IMR-90 (cell line): ENCODE measurements around the gene ITSN1. TPM values are rescaled to one million over a fixed set of nuclear protein-coding genes. Genes with fewer than 3 reads are reported as not detected.

ENCODE experiments used
- ATAC-seq: fragments of 200-7000 bp; cut with Tn5 transposase; 2 replicates; pipeline ENCODE4 v1.9.1; 2020; ENCODE audit warnings: low read depth, mild to moderate bottlenecking, moderate library complexity
- Bru-seq: library from RNA; stranded (reverse); fragments of 400-500 nt; gene quantifications from one replicate; lab custom pipeline; 2021; lab: Mats Ljungman, UMichigan
- BruChase-seq, 2 experiments: library from RNA; stranded (reverse); fragments of 400-500 nt; gene quantifications; one replicate each; lab custom pipeline; 2021; lab: Mats Ljungman, UMichigan
- BruUV-seq: library from RNA; stranded (reverse); fragments of 400-500 nt; replicated peaks from 2 replicates; lab custom pipeline; 2021; lab: Mats Ljungman, UMichigan
- CTCF ChIA-PET: fragments of 300-600 bp; formaldehyde crosslinking; extraction: SDS; loops from one replicate; lab custom pipeline; 2021; ENCODE audit warnings: antibody characterized with exemption; lab: Yijun Ruan, JAX
- POLR2A ChIA-PET: fragments of 300-600 bp; sonication (Branson Sonifier 250); formaldehyde crosslinking; loops from one replicate; lab custom pipeline; 2022; ENCODE audit warnings: antibody characterized with exemption; ENCODE audit not compliant: unreplicated experiment; lab: Charles Lee
- DNase-seq: peaks from one replicate; pipeline ENCODE4 v3.0.0; 2013
- H2AFZ ChIP-seq: replicated peaks from 2 replicates; pipeline ENCODE3; 2013; ENCODE audit warnings: low read length, mild to moderate bottlenecking; ENCODE audit not compliant: poor library complexity
- H2AK5ac ChIP-seq: 2 replicates; pipeline ENCODE4 v1.6.1; 2013; ENCODE audit warnings: low read depth, low read length, inconsistent platforms
- H2AK9ac ChIP-seq: replicated peaks from 2 replicates; pipeline ENCODE3; 2013; ENCODE audit warnings: mild to moderate bottlenecking, low read depth, low read length, moderate library complexity; ENCODE audit not compliant: poor library complexity
- H2BK120ac ChIP-seq: 2 replicates; pipeline ENCODE4 v1.6.1; 2013; ENCODE audit warnings: low read depth, low read length, inconsistent platforms
- H2BK15ac ChIP-seq: 3 replicates; pipeline ENCODE4 v1.6.1; 2013; ENCODE audit warnings: low read depth, low read length, inconsistent platforms
- H2BK20ac ChIP-seq: 2 replicates; pipeline ENCODE4 v1.6.1; 2013; ENCODE audit warnings: low read depth, mild to moderate bottlenecking, inconsistent platforms, low read length, moderate library complexity
- H2BK5ac ChIP-seq: 2 replicates; pipeline ENCODE4 v1.6.1; 2013; ENCODE audit warnings: mild to moderate bottlenecking, low read depth, low read length, inconsistent platforms; ENCODE audit not compliant: poor library complexity, severe bottlenecking
- H3K14ac ChIP-seq: replicated peaks from 2 replicates; pipeline ENCODE4 v1.6.1; 2013; ENCODE audit warnings: low read depth, low read length, inconsistent platforms
- H3K18ac ChIP-seq: 2 replicates; pipeline ENCODE4 v1.6.1; 2013; ENCODE audit warnings: low read depth, low read length, control low read depth
- H3K23ac ChIP-seq: 2 replicates; pipeline ENCODE4 v1.6.1; 2013; ENCODE audit warnings: low read depth, low read length, inconsistent platforms
- H3K27ac ChIP-seq: 2 replicates; pipeline ENCODE4 v1.5.1; 2013; ENCODE audit warnings: mild to moderate bottlenecking, control low read depth, low read length; ENCODE audit not compliant: insufficient read depth
- H3K27me3 ChIP-seq: 2 replicates; pipeline ENCODE4 v1.6.1; 2013; ENCODE audit warnings: low read length; ENCODE audit not compliant: control insufficient read depth, insufficient read depth
- H3K36me3 ChIP-seq: 2 replicates; pipeline ENCODE4 v1.6.1; 2013; ENCODE audit warnings: low read length, mixed read lengths; ENCODE audit not compliant: control insufficient read depth, insufficient read depth
- H3K4ac ChIP-seq: 2 replicates; pipeline ENCODE4 v1.6.1; 2013; ENCODE audit warnings: low read depth, low read length, inconsistent platforms
- H3K4me1 ChIP-seq: 2 replicates; pipeline ENCODE4 v1.6.1; 2013; ENCODE audit warnings: low read length, mixed read lengths; ENCODE audit not compliant: control insufficient read depth, insufficient read depth
- H3K4me2 ChIP-seq: 2 replicates; pipeline ENCODE4 v1.6.1; 2013; ENCODE audit warnings: low read depth, mild to moderate bottlenecking, control low read depth, low read length, moderate library complexity
- H3K4me3 ChIP-seq: 2 replicates; pipeline ENCODE4 v1.5.1; 2013; ENCODE audit warnings: low read depth, mild to moderate bottlenecking, control low read depth, low read length, moderate library complexity; ENCODE audit not compliant: insufficient read depth
- H3K56ac ChIP-seq: 2 replicates; pipeline ENCODE4 v1.6.1; 2013; ENCODE audit warnings: low read length, inconsistent platforms; ENCODE audit not compliant: insufficient read depth; ENCODE audit errors: extremely low read depth
- H3K79me1 ChIP-seq, 2 experiments: 2 replicates each; pipeline ENCODE4 v1.6.1; 2013; ENCODE audit warnings: low read length in 2 of 2, inconsistent platforms in 1 of 2, low read depth in 1 of 2
- H3K9ac ChIP-seq: 2 replicates; pipeline ENCODE4 v1.6.1; 2013; ENCODE audit warnings: low read depth, low read length, control low read depth
- H3K9me1 ChIP-seq: 2 replicates; pipeline ENCODE4 v1.6.1; 2013; ENCODE audit warnings: low read length, inconsistent platforms; ENCODE audit not compliant: insufficient read depth
- H3K9me3 ChIP-seq: 2 replicates; pipeline ENCODE4 v1.6.1; 2013; ENCODE audit warnings: low read length; ENCODE audit not compliant: control insufficient read depth, insufficient read depth
- H4K20me1 ChIP-seq: 2 replicates; pipeline ENCODE4 v1.6.1; 2013; ENCODE audit warnings: low read length, inconsistent platforms; ENCODE audit not compliant: insufficient read depth
- H4K5ac ChIP-seq: 2 replicates; pipeline ENCODE4 v1.6.1; 2013; ENCODE audit warnings: mild to moderate bottlenecking, low read depth, low read length, control low read depth
- H4K8ac ChIP-seq, 2 experiments: 2 replicates each; pipeline ENCODE4 v1.6.1; 2013; ENCODE audit warnings: low read depth in 2 of 2, low read length in 2 of 2, control low read depth in 1 of 2, inconsistent platforms in 1 of 2
- H4K91ac ChIP-seq: 2 replicates; pipeline ENCODE4 v1.6.1; 2013; ENCODE audit warnings: low read depth, low read length, inconsistent platforms; ENCODE audit not compliant: insufficient read depth
- BHLHE40 ChIP-seq: fragments of 150-350 bp; IDR thresholded peaks from 2 replicates; pipeline ENCODE4 v1.6.1; 2016; ENCODE audit warnings: mild to moderate bottlenecking, low read depth, low read length
- CEBPB ChIP-seq: IDR thresholded peaks from 2 replicates; pipeline ENCODE4 v1.6.1; 2012; ENCODE audit warnings: low read depth, low read length, improper control_type of control experiment
- CHD1 ChIP-seq: IDR thresholded peaks from 2 replicates; pipeline ENCODE4 v1.6.1; 2012; ENCODE audit warnings: low read depth, low read length, improper control_type of control experiment
- FOS ChIP-seq: fragments of 150-350 bp; IDR thresholded peaks from 2 replicates; pipeline ENCODE4 v1.6.1; 2016; ENCODE audit warnings: low read depth, low read length
- MAFK ChIP-seq: IDR thresholded peaks from 2 replicates; pipeline ENCODE4 v1.6.1; 2012; ENCODE audit warnings: low read depth, low read length, improper control_type of control experiment
- MAZ ChIP-seq: IDR thresholded peaks from 2 replicates; pipeline ENCODE4 v1.6.1; 2012; ENCODE audit warnings: low read depth, mild to moderate bottlenecking, low read length, improper control_type of control experiment, moderate library complexity, borderline replicate concordance
- MXI1 ChIP-seq: IDR thresholded peaks from 2 replicates; pipeline ENCODE4 v1.6.1; 2012; ENCODE audit warnings: low read depth, mild to moderate bottlenecking, low read length, moderate library complexity, borderline replicate concordance
- NFE2L2 ChIP-seq: fragments of 150-350 bp; IDR thresholded peaks from 2 replicates; pipeline ENCODE4 v1.6.1; 2016; ENCODE audit warnings: low read depth, mild to moderate bottlenecking, low read length
- POLR2A ChIP-seq: IDR thresholded peaks from 2 replicates; pipeline ENCODE4 v1.6.1; 2012; ENCODE audit warnings: mild to moderate bottlenecking, low read depth, low read length
- RCOR1 ChIP-seq: IDR thresholded peaks from 2 replicates; pipeline ENCODE4 v1.6.1; 2012; ENCODE audit warnings: mild to moderate bottlenecking, low read length, improper control_type of control experiment; ENCODE audit not compliant: insufficient replicate concordance
- WGBS, 2 experiments: methylation state at CpG; one replicate each; pipeline versions ENCODE4 v1.1.5 to v1.1.7; 2013; ENCODE audit warnings: missing lambda C conversion rate in 2 of 2; ENCODE audit not compliant: insufficient read length in 1 of 2; ENCODE audit errors: extremely low coverage in 2 of 2; 5-methylcytosine and 5-hydroxymethylcytosine counted together
- dilution Hi-C: fragments of 300-500 bp; cut with HindIII; formaldehyde crosslinking; loops from one replicate; pipeline ENCODE4 v1.14.3; 2018; ENCODE audit warnings: low sequenced_read_pairs; ENCODE audit not compliant: unreplicated experiment
- in situ Hi-C: fragments of 300-500 bp; cut with MboI; formaldehyde crosslinking; loops from 3 replicates; pipeline ENCODE4 v1.14.3; 2019; ENCODE audit warnings: low sequenced_read_pairs, inconsistent platforms, mixed read lengths
- intact Hi-C: fragments of 100-400 bp; cut with micrococcal nuclease; formaldehyde crosslinking; loops from 2 replicates; pipeline ENCODE4 v1.10.0; 2022
- long read RNA-seq: library from polyadenylated mRNA; unstranded; transcript quantifications from one replicate; pipeline ENCODE4 v2.0.0, GENCODE V29; 2021; ENCODE audit not compliant: unreplicated experiment
- polyA plus RNA-seq, 3 experiments: library from polyadenylated mRNA; depleted of rRNA; stranded (reverse); fragments of >200 nt; gene quantifications; 2 replicates each; pipeline ENCODE4 v1.2.3, GENCODE V29; 2012; ENCODE audit warnings: low replicate concordance in 1 of 3
- total RNA-seq: library from RNA; depleted of rRNA; stranded (reverse); fragments of >200 nt; gene quantifications from 2 replicates; pipeline ENCODE4 v1.2.3, GENCODE V29; 2012; rRNA removed
- TF ChIP-seq, protein P1 (sequence below): fragments of 150-350 bp; IDR thresholded peaks from 2 replicates; pipeline ENCODE4 v1.6.1; 2017; ENCODE audit warnings: mild to moderate bottlenecking, antibody characterized with exemption, low read length, low read depth
- TF ChIP-seq, protein P2 (sequence below): conservative IDR thresholded peaks from 2 replicates; pipeline ENCODE4 v1.5.1; 2012; ENCODE audit warnings: mild to moderate bottlenecking, low read depth, low read length, improper control_type of control experiment

ITSN1 gene
- total RNA-seq (56.4 and 62.0 TPM in 2 replicates), polyA plus RNA-seq (2012; rRNA removed) (40.3 and 45.4 TPM in 2 replicates), Bru-seq, nascent RNA (percentile 84 among the genes with signal in this experiment), BruChase-seq, experiment 1, labeled RNA remaining after a 6-hour chase (percentile 83 among the genes with signal in this experiment), BruChase-seq, experiment 2, labeled RNA remaining after a 2-hour chase (percentile 77 among the genes with signal in this experiment)
- polyA plus RNA-seq (2012; cell fraction: cytosol; rRNA removed): 25.6 and 29.6 TPM in 2 replicates
- 68.1 and 155 TPM in 2 replicates for polyA plus RNA-seq (2012; cell fraction: nucleus; rRNA removed; ENCODE audit: low replicate concordance)
- long read RNA-seq, full-length matches to known transcripts: 4 of 77 reads
- long read RNA-seq, partial matches to known transcripts: 59 of 77 reads
- long read RNA-seq, other reads (novel, unspliced or antisense): 14 of 77 reads

DNA sequence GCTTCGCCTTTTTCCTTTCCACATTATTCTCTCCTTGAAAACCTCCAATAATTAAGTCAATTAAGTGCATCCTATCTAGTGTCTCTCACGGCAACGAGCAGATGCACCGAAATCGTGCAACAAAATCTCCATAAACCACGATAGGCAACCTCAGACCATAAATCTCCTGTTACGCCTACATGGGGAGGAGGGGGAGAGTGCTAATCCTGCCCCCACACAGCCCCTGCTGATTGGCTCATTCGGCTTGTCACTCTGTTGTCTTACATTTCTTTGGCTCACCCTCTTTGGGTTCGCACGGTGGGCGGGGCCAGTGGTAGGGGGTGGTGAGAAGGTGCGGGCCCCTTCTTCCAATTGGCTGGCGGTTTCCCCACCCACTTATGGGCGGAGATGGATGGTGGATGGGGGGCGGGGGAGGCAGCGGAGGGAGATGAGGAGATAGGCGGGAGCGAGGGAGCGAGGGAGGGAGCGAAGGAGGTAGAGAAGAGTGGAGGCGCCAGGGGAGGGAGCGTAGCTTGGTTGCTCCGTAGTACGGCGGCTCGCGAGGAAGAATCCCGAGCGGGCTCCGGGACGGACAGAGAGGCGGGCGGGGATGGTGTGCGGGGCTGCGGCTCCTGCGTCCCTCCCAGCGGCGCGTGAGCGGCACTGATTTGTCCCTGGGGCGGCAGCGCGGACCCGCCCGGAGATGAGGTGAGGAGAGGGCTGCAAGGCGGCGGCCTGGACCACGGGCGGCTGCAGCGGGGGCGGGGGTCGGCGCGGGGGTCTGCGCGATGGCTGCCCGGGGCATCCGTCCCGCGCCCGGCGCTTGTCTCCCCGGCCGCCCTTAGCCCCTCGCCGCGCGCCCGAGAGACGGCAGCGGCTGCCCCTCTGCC, at the start of gene ITSN1:
Gene ITSN1, plus strand, starts transcription at position 475 of the 869 bp plus-strand sequence. CDS start 76,328 bp downstream, outside the sequence.
- POLR2A ChIA-PET: interaction anchor here (0.5 kb wide), 1 partner anchor 160 kb away, joined by 3 read pairs; no protein-coding TSS in a partner anchor
- H3K18ac ChIP-seq: peak within 1 kb of the TSS; percentile 73
- peak within 1 kb of the TSS; percentile 95 for H2BK5ac ChIP-seq
- H3K79me1 ChIP-seq: peaks cover 15 to 64% of the 10 kb centered on the region in 2 experiments
- CTCF ChIA-PET: interaction anchor here (1.0 kb wide), 1 partner anchor 252 kb away, joined by 4 read pairs; no protein-coding TSS in a partner anchor
- peak within 1 kb of the TSS; percentile 95 for H4K91ac ChIP-seq
- H3K9me1 ChIP-seq: no peaks in the 10 kb centered on the region; the same call in 1 of the 2 replicates
- H3K23ac ChIP-seq: peak within 1 kb of the TSS; percentile 97
- H2BK15ac ChIP-seq: peak within 1 kb of the TSS; percentile 72; the same call in 1 of the 3 replicates
- H2BK20ac ChIP-seq: peak within 1 kb of the TSS; percentile 83
- peak within 1 kb of the TSS; percentile 60 to 99 for H4K8ac ChIP-seq
- H2AK5ac ChIP-seq: peak within 1 kb of the TSS; percentile 80
- peak within 1 kb of the TSS; percentile 81 for H4K5ac ChIP-seq
- dilution Hi-C loops: no loop called here
- H3K4me3 ChIP-seq: peak within 1 kb of the TSS; percentile 96
- H4K20me1 ChIP-seq: no peaks in the 10 kb centered on the region; the same call in 1 of the 2 replicates
- peaks cover 4% of the 10 kb centered on the region; the same call in 1 of the 2 replicates for H3K4me1 ChIP-seq
- peak within 1 kb of the TSS; percentile 98 for H3K56ac ChIP-seq
- no peaks in the 10 kb centered on the region for H3K27me3 ChIP-seq
- H3K9me3 ChIP-seq: no peaks in the 10 kb centered on the region
- DNase-seq (peak; percentile 99), ATAC-seq (peak; percentile 88)
- peak within 1 kb of the TSS; percentile 99 for H3K14ac ChIP-seq
- peak within 1 kb of the TSS; percentile 94 for H3K4me2 ChIP-seq
- no TSS peak for BruUV-seq
- intact Hi-C loops: loop anchor here (5.0 kb wide), 1 partner anchor 185 kb away; no protein-coding TSS in a partner anchor
- no peaks in the 10 kb centered on the region for H3K36me3 ChIP-seq
- peak within 1 kb of the TSS; percentile 96 for H3K27ac ChIP-seq
- peak within 1 kb of the TSS; percentile 94 for H2BK120ac ChIP-seq
- 2% methylated on average over 22 of the region's 71 CpGs; no CpG with 5 or more reads in 1 of the 2 experiments for WGBS, 2 experiments
- H3K9ac ChIP-seq: peak within 1 kb of the TSS; percentile 99
- peak within 1 kb of the TSS; percentile 93 for H2AK9ac ChIP-seq
- in situ Hi-C loops: loop anchor here (10.0 kb wide), 1 partner anchor 243 kb away; no protein-coding TSS in a partner anchor
- H3K4ac ChIP-seq: peak within 1 kb of the TSS; percentile 98
- H2AFZ ChIP-seq: peak within 1 kb of the TSS; percentile 96
- TF ChIP-seq MAZ (peak; percentile 89; the same call in 1 of the 2 replicates), BHLHE40 (peak; percentile 31; the same call in 1 of the 2 replicates), RCOR1 (no peak), MAFK (no peak), MXI1 (peak; percentile 42; the same call in 1 of the 2 replicates), CEBPB (no peak), NFE2L2 (no peak), FOS (no peak), POLR2A (peak; percentile 52; the same call in 1 of the 2 replicates), CHD1 (no peak)
- TF ChIP-seq, protein P1, sequence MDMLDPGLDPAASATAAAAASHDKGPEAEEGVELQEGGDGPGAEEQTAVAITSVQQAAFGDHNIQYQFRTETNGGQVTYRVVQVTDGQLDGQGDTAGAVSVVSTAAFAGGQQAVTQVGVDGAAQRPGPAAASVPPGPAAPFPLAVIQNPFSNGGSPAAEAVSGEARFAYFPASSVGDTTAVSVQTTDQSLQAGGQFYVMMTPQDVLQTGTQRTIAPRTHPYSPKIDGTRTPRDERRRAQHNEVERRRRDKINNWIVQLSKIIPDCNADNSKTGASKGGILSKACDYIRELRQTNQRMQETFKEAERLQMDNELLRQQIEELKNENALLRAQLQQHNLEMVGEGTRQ: no peak
- TF ChIP-seq, protein P2, sequence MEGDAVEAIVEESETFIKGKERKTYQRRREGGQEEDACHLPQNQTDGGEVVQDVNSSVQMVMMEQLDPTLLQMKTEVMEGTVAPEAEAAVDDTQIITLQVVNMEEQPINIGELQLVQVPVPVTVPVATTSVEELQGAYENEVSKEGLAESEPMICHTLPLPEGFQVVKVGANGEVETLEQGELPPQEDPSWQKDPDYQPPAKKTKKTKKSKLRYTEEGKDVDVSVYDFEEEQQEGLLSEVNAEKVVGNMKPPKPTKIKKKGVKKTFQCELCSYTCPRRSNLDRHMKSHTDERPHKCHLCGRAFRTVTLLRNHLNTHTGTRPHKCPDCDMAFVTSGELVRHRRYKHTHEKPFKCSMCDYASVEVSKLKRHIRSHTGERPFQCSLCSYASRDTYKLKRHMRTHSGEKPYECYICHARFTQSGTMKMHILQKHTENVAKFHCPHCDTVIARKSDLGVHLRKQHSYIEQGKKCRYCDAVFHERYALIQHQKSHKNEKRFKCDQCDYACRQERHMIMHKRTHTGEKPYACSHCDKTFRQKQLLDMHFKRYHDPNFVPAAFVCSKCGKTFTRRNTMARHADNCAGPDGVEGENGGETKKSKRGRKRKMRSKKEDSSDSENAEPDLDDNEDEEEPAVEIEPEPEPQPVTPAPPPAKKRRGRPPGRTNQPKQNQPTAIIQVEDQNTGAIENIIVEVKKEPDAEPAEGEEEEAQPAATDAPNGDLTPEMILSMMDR: no peak
